Limb (tissue), 2 donors: ENCODE results near the gene FAM107B.

Experiments used
- DNase-seq, 2 donors: peaks; one replicate each; pipeline ENCODE4 v3.0.0-alpha.2; 2016; ENCODE audit errors: extremely low spot score in 2 of 2

Gene FAM107B

GRCh38 chr10:14560791-14561765 lies 213.6 kb downstream of the FAM107B start:
- DNase-seq: no peak

GRCh38 chr10:14560274-14560673 lies 214.4 kb downstream of the FAM107B start:
- no peak for DNase-seq

GRCh38 chr10:14558025-14558424 lies 216.7 kb downstream of the FAM107B start:
- DNase-seq: no peak

- no peak for DNase-seq
Measured at GRCh38 chr10:14557567-14557966, 217.1 kb downstream of the FAM107B start.

GRCh38 chr10:14556285-14556956 lies 218.3 kb downstream of the FAM107B start:
- no peak for DNase-seq

GRCh38 chr10:14555807-14556206 lies 218.9 kb downstream of the FAM107B start:
- no peak for DNase-seq

- DNase-seq: no peak
Measured at GRCh38 chr10:14554491-14555205, 220.0 kb downstream of the FAM107B start.

- no peak for DNase-seq
Measured at GRCh38 chr10:14554091-14554490, 220.6 kb downstream of the FAM107B start.

GRCh38 chr10:14553448-14553847 lies 221.2 kb downstream of the FAM107B start:
- no peak for DNase-seq

GRCh38 chr10:14552015-14552414 lies 222.7 kb downstream of the FAM107B start:
- no peak for DNase-seq

- no peak for DNase-seq
Measured at GRCh38 chr10:14550471-14550981, 224.2 kb downstream of the FAM107B start.

- DNase-seq: no peak
Measured at GRCh38 chr10:14549496-14549895, 225.2 kb downstream of the FAM107B start.

GRCh38 chr10:14548970-14549369 lies 225.7 kb downstream of the FAM107B start:
- no peak for DNase-seq

GRCh38 chr10:14548474-14548873 lies 226.2 kb downstream of the FAM107B start:
- DNase-seq: no peak

- DNase-seq: no peak
Measured at GRCh38 chr10:14547816-14548215, 226.9 kb downstream of the FAM107B start.

- DNase-seq: no peak
Measured at GRCh38 chr10:14545827-14546226, 228.9 kb downstream of the FAM107B start.

- DNase-seq: no peak
Measured at GRCh38 chr10:14543904-14544210, 230.8 kb downstream of the FAM107B start.

GRCh38 chr10:14543046-14543903 lies 231.4 kb downstream of the FAM107B start:
- no peak for DNase-seq

- DNase-seq: no peak
Measured at GRCh38 chr10:14541379-14541778, 233.3 kb downstream of the FAM107B start.

- no peak for DNase-seq
Measured at GRCh38 chr10:14540611-14541010, 234.1 kb downstream of the FAM107B start.

- no peak for DNase-seq
Measured at GRCh38 chr10:14540062-14540461, 234.6 kb downstream of the FAM107B start.
